ENCODE measurements around the gene PRDM11. TPM values are rescaled to one million over a fixed set of nuclear protein-coding genes. Genes with fewer than 3 reads are reported as not detected.
A peak's percentile ranks its signal among the peaks of the same experiment; 100 is the strongest.

Gene PRDM11
- total and polyA plus RNA-seq, 2 of the 4 experiments (the other 2 are of a cell fraction) = 2.2 to 2.7 TPM

DNA sequence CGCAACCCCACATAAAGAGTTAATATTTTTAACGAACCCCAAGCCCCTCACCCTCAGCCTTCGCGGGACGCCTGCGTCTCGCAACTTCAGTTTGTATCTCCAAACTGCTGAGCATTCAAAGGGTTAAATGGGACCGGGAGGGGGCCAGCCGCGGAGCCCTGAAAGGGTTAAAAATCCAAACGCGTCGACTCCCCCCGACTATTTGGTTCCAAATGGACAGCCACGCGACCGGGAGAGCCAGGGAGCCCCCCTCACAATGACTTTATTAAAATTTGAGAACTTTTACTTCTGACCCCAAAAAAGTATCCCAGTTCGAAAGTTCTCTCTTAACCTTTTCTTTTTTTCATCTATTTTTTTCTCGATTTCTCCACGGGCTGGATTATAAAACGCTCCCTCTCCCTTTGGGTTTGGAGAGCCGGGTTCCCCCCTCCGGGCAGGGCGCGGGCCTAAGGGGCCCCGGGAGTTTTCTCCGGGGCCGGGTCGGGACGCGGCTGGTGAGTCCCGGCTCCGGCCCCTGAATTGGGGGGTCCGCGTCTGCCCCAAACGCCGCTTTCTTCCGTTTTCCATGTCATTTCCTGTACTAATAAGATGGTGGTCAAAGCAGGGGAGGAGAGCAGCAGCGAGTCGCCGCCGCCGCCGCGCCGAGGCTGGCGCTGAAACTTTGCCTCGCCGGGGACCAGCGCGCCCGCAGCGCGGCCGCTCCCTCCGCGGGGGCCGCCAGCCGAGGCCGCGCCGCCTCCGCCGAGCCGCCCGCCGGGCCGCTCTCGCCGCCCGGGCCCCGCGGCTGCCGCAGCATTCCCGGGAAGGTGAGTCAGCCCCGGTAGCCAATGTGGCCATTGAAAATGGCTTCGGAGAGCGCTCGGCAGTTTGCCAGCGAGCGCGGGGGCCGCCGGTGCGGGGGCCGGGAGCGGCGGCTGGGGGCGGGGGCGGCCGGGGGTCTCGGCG lies at the start of gene PRDM11 (continued):
- TF ChIP-seq NFE2L2 (IDR thresholded peaks at IDR 0.05; ENCODE audit: low read depth, low read length) (no peak), RCOR1 (IDR thresholded peaks at IDR 0.05; ENCODE audit: insufficient replicate concordance, low read length) (no peak), MAFK (IDR thresholded peaks at IDR 0.05; ENCODE audit: low read depth, low read length) (no peak)

DNA sequence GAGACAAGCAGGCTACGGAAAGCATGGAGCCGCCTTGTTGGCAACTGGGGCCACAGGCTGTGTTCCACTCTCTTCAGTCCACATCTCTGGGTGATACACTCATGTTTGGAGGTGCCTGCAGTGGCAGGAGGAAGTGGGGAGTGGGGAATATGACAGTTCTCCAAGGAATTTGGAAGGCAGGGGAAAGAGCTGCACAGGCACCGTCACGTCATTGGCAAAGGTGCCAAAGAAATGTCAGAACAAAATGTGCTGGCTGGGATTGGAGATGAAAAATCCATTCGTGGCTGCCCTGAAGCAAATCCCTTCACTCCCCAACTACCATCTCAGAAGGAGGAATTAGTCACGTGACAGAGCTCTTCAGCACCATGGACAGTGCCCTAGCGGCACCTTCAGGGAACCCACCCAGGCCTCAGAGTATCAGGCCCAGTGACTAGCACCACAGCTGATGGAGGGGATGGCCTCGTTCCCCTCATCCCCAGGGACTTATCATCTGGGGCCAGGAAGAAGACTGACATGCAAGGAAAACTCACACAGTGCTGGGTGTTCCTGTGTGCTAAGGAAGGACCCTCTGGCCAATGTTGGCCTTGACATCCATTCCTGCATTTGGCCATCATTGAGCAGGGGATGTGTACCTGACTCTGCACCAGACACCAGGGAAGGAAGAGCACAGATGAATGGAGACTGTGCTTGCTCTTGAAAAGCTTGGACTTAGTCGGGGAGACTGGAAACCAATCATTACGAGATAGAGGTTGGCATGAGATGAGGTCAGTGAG lies 48.5 kb upstream of the PRDM11 start:
- no peak overlapping the region for H3K4me3 ChIP-seq (ENCODE audit: insufficient read depth, low read depth, low read length)
- H2AFZ ChIP-seq (replicated peaks; ENCODE audit: low read length, poor library complexity) = peak overlapping the region; percentile 68
- no peak overlapping the region for H2BK15ac ChIP-seq (ENCODE audit: low read depth, low read length)
- peaks cover 37% of the 10 kb centered on the region for H3K27me3 ChIP-seq (ENCODE audit: control insufficient read depth, insufficient read depth, low read length)
- no peak overlapping the region for H2BK120ac ChIP-seq (ENCODE audit: low read depth, low read length)
- H3K79me1 ChIP-seq (ENCODE audit: low read depth in 1 of 2, low read length in 2 of 2) = no peaks in the 10 kb centered on the region
- H3K4me2 ChIP-seq (ENCODE audit: low read depth, low read length) = no peak overlapping the region
- no peak overlapping the region for H2AK9ac ChIP-seq (replicated peaks; ENCODE audit: low read depth, low read length, poor library complexity)
- H3K27ac ChIP-seq (ENCODE audit: insufficient read depth, low read length) = no peak overlapping the region
- no peak overlapping the region for H3K9ac ChIP-seq (ENCODE audit: low read depth, low read length)
- dilution Hi-C loops (cut with HindIII; ENCODE audit: low sequenced_read_pairs, unreplicated experiment) = no loop called here
- DNase-seq = peak; percentile 56
- H3K36me3 ChIP-seq (ENCODE audit: control insufficient read depth, insufficient read depth, low read length) = no peaks in the 10 kb centered on the region
- peaks cover 11% of the 10 kb centered on the region for H3K4me1 ChIP-seq (ENCODE audit: control insufficient read depth, insufficient read depth, low read length)
- no peak overlapping the region for H2AK5ac ChIP-seq (ENCODE audit: low read depth, low read length)
- H4K5ac ChIP-seq (ENCODE audit: low read depth, low read length) = no peak overlapping the region
- H2BK20ac ChIP-seq (ENCODE audit: low read depth, low read length) = no peak overlapping the region
- H2BK5ac ChIP-seq (ENCODE audit: low read depth, low read length, poor library complexity, severe bottlenecking) = no peak overlapping the region
- no peaks in the 10 kb centered on the region for H3K9me3 ChIP-seq (ENCODE audit: control insufficient read depth, insufficient read depth, low read length)
- H4K20me1 ChIP-seq (ENCODE audit: insufficient read depth, low read length) = peaks cover 3% of the 10 kb centered on the region
- no peak for ATAC-seq (ENCODE audit: low read depth)
- no peak overlapping the region for H3K23ac ChIP-seq (ENCODE audit: low read depth, low read length)
- ChIA-PET POLR2A (ENCODE audit: unreplicated experiment) (no interaction called here), CTCF (no interaction called here)
- no CpG with 5 or more reads among the region's 10 CpGs for WGBS, 2 experiments (ENCODE audit: extremely low coverage in 2 of 2, insufficient read length in 1 of 2)
- TF ChIP-seq MXI1 (IDR thresholded peaks at IDR 0.05; ENCODE audit: borderline replicate concordance, low read depth, low read length) (no peak), BHLHE40 (IDR thresholded peaks at IDR 0.05; ENCODE audit: low read depth, low read length) (peak; percentile 60; the same call in 1 of the 2 replicates), POLR2A (IDR thresholded peaks at IDR 0.05; ENCODE audit: low read depth, low read length) (no peak), SMC3 (IDR thresholded peaks at IDR 0.05; ENCODE audit: low read depth, low read length) (no peak), CEBPB (IDR thresholded peaks at IDR 0.05; ENCODE audit: low read depth, low read length) (no peak)
- TF ChIP-seq, protein P1, sequence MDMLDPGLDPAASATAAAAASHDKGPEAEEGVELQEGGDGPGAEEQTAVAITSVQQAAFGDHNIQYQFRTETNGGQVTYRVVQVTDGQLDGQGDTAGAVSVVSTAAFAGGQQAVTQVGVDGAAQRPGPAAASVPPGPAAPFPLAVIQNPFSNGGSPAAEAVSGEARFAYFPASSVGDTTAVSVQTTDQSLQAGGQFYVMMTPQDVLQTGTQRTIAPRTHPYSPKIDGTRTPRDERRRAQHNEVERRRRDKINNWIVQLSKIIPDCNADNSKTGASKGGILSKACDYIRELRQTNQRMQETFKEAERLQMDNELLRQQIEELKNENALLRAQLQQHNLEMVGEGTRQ (IDR thresholded peaks at IDR 0.05; ENCODE audit: low read depth, low read length) = peak; percentile 93
- H4K91ac ChIP-seq (ENCODE audit: insufficient read depth, low read depth, low read length) = no peak overlapping the region
- H4K8ac ChIP-seq (ENCODE audit: low read depth in 2 of 2, low read length in 2 of 2) = no peak overlapping the region
- no peak overlapping the region for H3K4ac ChIP-seq (ENCODE audit: low read depth, low read length)
- in situ Hi-C loops (cut with MboI; ENCODE audit: low sequenced_read_pairs) = no loop called here
- H3K9me1 ChIP-seq (ENCODE audit: insufficient read depth, low read length) = no peaks in the 10 kb centered on the region; the same call in 1 of the 2 replicates
- intact Hi-C loops (cut with micrococcal nuclease) = no loop called here
- BruUV-seq (replicated peaks) = no TSS peak
- H3K56ac ChIP-seq (ENCODE audit: extremely low read depth, insufficient read depth, low read length) = no peak overlapping the region
- no peak overlapping the region for H3K14ac ChIP-seq (replicated peaks; ENCODE audit: low read depth, low read length)
- H3K18ac ChIP-seq (ENCODE audit: low read depth, low read length) = no peak overlapping the region
